ENCODE results near the gene KLHL28.
"Not testable (repeated sequence)": the region's sequence is repeated elsewhere in the genome, so short reads cannot be mapped to it uniquely, and the experiment has no call there.

The KLHL28 gene

DNA sequence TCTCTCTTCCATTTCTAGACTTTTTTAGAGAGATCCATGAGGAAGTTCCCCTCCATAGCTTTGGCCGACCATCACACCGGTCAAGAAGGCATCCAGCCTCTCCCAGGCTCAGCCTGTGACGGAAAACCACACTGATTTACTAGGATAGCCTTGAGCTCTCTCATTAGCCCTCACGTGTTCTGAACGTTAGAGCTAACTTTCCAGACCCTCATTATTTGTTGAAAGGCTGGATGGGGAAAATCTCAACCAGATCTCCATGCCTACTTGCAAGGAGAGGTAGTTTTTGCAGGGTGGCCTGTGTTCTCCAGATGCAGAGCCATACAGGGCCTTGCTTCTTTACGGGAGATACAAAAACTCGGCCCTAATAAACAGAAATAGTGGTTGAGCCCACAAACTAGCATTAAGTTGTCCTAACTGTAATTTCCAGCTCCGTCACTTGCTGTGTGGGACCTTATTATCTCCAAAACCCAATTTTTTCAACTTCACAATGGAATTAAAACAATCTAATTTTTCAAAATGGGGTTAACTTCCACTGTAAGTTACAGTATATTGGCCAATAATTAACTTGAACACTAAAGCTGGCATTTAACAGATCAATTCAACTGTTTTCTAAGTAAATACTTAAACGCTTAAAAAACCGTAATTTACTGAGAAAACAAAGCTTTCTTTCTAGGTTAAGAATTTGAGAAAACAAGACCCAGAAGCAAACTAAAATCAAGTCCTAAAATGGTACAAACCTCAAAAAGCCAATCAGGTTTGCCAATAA is 65.3 kb downstream of the KLHL28 start:
- DNase-seq: no peak

DNA sequence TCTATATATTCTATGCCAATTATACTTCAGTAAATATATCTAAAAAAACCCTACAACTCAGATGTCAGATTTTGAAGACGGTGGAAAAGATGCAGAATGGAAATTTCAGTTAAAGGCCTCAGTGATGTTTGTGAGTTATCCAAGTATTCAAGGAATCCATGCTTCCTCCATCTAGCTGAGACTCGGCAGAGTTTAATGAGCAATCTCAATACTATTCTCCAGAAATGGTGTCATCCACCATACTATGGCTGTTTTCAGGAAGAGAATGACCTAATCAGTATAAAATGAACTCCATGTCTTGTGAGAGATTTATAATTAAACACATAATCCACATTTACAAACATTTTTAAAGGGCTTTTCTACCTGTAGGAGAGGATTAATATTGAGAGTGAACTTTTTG is 66.0 kb downstream of the KLHL28 start:
- no peak for DNase-seq

DNA sequence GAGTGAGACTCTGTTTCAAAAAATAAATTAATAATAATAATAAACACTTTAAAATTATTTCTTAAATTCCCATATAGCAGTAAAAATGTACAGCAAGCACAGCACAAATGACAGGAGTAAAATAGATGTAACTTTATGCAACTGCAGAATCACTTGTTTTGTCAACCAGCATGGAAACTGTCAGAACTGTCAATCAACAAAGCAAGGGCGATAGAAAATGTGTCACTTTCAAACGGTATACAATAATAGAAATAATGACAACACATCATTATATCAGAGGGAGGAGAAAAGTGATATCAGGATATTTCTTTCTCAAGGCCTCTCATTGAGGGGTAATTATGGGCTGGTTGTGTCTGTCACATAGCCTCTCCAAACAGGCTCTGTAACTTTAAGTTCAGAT is 68.2 kb downstream of the KLHL28 start:
- no peak for DNase-seq

DNA sequence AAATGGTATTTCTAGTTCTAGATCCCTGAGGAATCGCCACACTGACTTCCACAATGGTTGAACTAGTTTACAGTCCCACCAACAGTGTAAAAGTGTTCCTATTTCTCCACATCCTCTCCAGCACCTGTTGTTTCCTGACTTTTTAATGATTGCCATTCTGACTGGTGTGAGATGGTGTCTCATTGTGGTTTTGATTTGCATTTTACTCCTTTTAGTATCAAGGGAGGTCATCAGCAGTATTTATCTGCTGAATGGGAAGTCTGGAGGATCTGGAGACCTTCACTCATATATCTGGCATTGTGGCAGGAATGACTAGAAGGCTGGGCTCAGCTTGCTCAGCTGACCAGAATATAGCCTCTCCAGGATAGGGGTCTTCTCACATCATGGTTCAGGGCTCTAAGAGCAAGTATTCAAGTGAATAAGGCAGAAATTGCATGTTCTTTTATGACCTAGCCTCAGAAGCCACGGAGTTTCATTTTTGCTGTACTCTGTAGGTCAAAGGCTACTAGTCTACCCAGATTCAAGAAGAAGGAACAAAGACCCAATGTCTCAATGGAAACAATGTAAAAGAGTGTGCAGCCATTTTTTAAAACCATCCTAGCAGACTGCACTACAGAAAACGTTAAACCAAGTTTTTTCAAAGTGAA is 69.9 kb downstream of the KLHL28 start:
- DNase-seq: not testable (repeated sequence)

DNA sequence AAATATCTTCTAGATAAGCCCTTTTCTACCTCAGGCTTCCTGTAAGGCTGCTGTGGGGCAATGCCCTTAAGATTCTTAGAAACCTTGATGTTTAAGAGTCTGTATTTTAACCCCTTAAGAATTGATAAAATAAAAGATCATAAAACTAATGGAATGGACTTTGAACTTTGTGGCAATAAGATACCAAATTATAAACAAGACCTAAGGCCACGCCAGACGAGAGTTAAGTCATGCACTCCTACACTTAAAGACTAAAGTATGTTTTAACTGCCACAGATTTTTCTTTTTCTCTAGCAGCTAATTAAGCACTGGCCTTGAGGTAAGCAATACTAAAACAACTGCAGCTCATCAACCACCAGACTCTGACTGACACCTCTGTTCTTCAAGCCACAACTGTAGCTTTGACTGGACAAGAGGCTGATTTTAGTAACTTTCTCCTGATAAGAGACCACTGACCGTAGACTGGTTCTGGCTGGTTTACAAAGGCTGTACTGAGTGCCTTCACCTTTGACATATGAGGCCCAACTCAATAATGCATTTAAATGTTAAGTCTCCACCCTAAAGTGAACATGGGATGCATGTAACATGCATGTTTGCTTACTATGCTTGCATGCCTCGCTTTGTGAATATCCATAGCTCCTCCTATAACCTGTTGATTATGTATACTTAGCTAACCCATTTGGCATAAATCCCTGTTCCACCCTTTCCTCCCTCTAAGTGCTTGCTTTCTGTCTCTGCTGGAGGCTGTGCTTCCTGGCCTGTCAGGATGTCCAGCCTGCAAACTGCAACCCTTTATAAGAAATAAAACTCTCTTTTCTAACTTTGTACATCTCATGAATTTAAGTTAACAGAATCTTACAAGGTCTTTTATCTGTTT is 71.9 kb downstream of the KLHL28 start:
- DNase-seq: no peak

DNA sequence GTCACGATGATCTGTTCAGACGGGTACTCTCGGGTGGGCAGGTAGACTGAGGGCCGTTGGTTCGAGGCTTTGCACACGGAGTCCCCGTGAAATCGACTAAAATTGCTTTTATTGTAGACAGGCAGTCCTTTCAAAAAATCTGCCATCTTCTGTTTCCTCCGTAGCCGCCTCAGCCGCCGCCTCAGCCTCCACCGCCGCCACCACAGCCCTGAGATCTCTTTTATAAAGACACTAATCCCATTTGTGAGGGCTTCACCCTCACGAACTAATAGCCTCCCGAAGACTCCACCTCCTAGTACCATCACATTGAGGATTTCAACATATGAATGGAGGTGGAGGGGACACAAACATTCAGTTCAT is 74.2 kb downstream of the KLHL28 start:
- no peak for DNase-seq

DNA sequence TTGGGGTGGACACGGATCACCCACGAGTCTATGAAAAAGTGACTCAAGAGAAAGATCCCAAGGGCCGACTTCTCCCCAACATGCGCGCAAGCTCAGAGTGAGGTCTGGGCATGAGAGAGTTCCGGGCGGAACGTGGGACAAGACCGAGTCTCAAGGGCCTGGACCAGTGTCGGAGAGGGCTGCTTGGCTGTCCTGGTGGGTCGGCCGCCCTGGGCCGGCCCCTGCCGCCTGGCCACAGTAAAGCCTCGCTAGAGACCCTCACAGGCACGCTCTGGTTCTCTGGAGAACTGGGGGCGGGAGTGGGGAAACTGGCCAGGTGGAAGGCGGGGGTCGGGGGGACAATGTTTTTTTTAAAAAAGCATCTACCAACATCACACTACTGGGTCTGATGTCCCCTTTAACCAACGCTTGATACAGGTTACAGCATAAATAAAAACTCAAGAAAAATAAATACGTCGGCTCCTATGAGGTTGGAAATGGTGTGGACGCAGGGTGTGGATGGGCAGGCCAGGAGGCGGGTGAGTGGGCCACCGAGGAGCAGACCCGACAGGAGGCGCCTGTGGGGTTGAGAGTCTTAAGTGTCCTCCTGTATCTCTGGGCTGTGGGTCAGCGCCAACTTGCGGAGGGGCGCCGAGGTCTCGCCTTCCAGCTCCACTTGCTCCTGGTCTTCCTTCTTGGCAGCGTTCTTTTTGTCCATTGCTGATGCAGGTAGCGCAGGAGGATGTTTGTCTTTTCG is 74.7 kb downstream of the KLHL28 start:
- no peak for DNase-seq

DNA sequence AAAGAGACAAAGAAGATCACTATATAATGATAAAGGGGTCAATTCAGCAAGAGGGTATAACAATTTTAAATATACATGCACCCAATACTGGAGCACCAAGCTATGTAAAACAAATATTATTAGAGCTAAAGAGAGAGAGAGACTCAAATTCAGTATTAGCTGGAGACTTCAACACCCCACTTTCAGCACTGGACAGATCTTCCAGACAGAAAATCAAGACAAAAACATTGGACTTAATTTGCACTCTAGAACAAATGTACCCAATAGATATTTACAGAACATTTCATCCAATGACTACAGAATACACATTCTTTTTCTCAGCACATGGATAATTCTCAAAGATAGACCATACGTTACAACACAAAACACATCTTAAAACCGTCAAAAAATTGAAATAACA is 81.0 kb downstream of the KLHL28 start:
- no peak for DNase-seq

Measured in SHP77 (cell line).